Raji (cell line): ENCODE data around the gene CCDC47.
A peak's percentile ranks its signal among the peaks of the same experiment; 100 is the strongest.

ENCODE experiments used
- POLR2A ChIP-seq: IDR thresholded peaks from 2 replicates; pipeline ENCODE4 v1.6.1; 2011; ENCODE audit warnings: low read depth, low read length, control low read depth; ENCODE audit not compliant: insufficient read depth

CCDC47 gene

DNA sequence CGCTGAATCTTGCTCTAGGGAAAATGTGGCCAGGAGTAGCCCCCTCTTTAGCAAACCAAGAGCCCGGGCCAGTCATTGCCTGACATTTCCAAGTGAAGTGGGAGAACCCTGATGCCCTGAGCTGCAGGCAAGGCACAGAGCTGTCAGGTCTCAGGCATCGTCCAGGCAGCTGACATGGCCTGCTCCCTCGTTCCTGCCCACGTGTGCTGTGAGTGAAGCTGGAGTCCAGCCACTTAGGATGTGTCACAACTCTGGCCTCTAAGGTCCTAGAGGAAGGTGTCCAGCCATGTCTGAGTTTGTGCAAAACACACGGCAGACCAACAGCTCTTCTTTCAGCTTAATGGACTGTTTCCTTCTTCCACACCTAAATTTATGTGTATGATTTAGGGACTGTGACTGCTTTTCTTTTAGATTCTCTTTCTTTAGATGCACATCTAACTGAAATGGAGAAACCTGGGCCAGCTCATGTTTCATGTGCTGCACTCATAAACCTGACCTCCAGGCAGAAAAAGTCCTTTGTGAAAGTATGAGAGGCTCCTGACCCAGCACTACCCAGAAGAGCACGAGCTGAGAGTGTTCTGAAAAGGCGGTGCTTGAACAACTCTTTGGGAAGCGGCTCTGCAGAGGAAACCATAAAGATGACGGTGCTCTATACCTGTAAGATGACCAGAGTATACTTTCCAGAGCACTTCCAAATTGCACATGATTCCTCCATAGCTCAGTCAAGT lies 58.7 kb downstream of the CCDC47 start:
- no peak for TF ChIP-seq POLR2A

DNA sequence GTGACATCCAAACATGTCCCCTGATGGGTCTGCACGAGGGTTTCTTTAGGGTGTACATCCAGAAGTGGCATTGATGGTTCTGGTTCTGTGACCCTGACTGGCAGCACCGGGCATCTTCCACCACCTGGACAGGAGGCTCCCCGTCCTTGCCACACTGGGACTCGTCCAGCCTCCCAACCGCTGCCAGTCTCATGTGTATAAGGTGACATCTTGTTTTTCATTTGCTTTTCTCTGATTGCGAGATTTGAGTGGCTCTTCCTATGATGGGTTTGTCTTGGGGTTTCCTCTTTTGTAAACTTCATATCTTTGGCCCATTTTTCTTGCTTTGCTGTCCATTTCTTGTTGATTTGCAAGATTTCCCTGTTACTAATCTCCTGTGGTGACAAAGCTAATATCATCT lies 64.3 kb downstream of the CCDC47 start:
- no peak for TF ChIP-seq POLR2A

DNA sequence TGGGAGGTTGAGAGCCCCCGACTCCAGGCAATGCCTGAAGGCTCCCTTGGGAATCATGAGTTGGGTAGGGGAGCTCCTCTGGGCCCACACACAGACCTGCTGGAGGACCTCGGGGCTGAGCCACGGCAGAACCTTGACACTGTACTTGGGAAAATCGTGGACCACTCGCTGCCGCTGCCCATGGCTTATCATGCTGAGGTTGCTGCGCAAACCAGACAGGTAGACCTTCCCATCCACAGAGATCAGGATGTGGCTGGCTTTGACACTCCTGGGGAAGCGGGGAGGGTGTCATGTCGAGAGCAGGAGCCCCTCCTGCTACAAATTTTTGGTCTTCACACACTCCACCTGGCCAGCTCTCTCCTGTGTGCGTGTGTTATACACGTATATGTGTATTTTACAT lies 66.2 kb downstream of the CCDC47 start:
- 0 out of 2 replicates have a peak, but pooled peaks have one; percentile 9 for TF ChIP-seq POLR2A

GRCh38 chr17:63706336-63707082 lies 66.9 kb downstream of the CCDC47 start:
- 0 out of 2 replicates have a peak, but pooled peaks have one; percentile 24 for TF ChIP-seq POLR2A

DNA sequence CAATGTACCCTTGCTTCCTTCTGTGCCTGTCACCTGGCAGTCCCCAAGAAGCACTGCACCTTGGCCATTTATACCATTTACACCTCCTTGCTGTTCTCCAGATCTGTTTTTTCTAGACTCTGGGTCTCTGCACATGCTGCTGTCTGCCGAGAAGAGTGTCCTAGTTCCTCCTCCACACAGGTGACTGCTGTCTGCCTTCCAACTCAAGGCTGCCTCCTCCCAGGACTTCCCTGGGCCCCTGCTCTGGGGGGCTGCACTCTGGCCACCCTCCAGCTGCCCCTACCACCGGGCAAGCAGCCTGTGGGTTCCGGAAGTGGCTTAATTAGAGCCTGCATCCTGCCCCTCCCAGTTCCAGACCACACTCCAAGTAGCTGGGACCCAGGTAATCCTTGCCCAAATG lies 67.7 kb downstream of the CCDC47 start:
- 0 out of 2 replicates have a peak, but pooled peaks have one; percentile 33 for TF ChIP-seq POLR2A

GRCh38 chr17:63704836-63705235 lies 68.6 kb downstream of the CCDC47 start:
- TF ChIP-seq POLR2A = no peak

DNA sequence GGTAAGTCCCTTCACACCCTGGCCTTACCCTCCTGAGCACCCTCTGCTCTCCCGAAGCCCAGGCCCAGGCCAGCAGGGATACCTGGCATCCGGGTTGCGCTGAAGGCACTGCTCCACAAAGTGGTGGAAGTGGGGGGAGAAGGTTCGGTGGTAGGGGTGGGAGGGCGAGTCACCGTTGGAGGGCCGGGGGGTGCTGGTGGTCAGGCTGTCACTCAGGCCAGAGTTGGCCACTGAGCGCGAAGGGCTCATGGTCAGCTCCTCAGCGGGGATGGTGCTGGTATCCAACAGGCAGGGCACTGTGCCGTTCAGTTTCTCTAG lies 69.2 kb downstream of the CCDC47 start:
- no peak for TF ChIP-seq POLR2A

- no peak for TF ChIP-seq POLR2A
Observed at GRCh38 chr17:63703556-63704258, 69.7 kb downstream of the CCDC47 start.

GRCh38 chr17:63703029-63703428 lies 70.4 kb downstream of the CCDC47 start:
- no peak for TF ChIP-seq POLR2A

- no peak for TF ChIP-seq POLR2A
Observed at GRCh38 chr17:63702721-63703015, 70.7 kb downstream of the CCDC47 start.

GRCh38 chr17:63701868-63702720 lies 71.3 kb downstream of the CCDC47 start:
- peak; percentile 63 for TF ChIP-seq POLR2A

- TF ChIP-seq POLR2A = peak; percentile 9; the same call in 1 of the 2 replicates
Observed at GRCh38 chr17:63701456-63701820, 72.0 kb downstream of the CCDC47 start.

DNA sequence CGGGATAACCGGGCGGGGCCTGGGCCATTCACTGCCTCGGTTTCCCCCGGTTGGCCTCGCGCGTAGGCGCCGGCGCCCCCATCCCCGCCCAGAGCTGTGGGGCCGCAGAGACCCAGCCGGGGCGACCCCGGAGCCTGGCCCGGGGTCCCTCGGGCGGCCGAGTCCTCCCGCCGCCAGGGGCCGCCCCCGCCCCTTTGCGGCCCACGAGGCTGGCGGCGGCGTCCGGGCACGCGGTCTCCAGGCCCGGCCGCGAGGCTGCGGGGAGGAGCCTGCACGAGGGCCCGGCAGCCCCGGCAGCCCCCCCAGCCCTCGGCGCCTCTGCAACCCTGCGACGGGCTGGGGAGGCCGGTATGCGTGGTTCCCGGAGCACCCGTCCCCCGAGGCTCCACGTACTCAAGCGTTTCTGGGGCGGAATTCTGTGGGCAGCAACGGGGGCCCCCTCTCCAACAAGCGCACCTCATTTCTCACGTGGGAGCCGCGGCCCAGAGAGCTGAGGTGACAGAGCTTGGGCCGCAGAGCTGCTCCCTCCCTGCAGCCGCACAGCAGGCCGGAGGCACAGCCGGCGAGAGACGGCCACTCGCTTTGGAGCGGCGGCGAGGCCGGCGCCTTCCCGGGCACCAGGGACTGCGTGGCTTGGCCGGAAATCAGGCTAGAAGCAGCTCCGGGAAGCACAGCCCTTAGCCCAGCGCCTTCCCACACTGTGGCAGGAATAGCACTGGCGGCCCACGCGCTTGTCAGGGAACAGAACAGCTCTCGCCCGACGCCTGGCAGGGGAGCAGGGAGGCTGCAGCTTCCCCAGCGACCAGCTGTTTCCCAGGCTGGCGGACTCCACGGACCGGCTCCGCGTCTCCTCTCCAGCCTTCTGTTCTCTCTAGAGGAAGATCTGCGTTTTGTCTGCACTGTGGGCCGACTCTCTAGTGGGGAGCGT lies 72.6 kb downstream of the CCDC47 start:
- TF ChIP-seq POLR2A = peak; percentile 25; the same call in 1 of the 2 replicates
